Measurements from ENCODE around the gene HMCN1. TPM values are rescaled to one million over a fixed set of nuclear protein-coding genes. Genes with fewer than 3 reads are reported as not detected.

HMCN1 gene
- polyA plus RNA-seq, 1 donor from 2014 or later, result 0.66 TPM

GRCh38 chr1:185721553-185721952 lies 12.6 kb upstream of the HMCN1 start:
- H3K4me3 ChIP-seq (ENCODE audit: low read length), result no peak overlapping the region
- no peaks in the 10 kb centered on the region for H3K27me3 ChIP-seq (ENCODE audit: insufficient read depth, low read depth, low read length)
- H3K27ac ChIP-seq (ENCODE audit: low read length), result no peak overlapping the region
- H3K9me2 ChIP-seq (ENCODE audit: insufficient read depth, low read length), result no peaks in the 10 kb centered on the region
- no peaks in the 10 kb centered on the region for H3K79me2 ChIP-seq (replicated peaks; ENCODE audit: insufficient read depth, low read length)
- no peak overlapping the region for H2AFZ ChIP-seq (ENCODE audit: low read depth, low read length)
- H3K36me3 ChIP-seq (ENCODE audit: insufficient read depth, low read length), result no peaks in the 10 kb centered on the region
- H3K4me2 ChIP-seq (ENCODE audit: low read length), result no peak overlapping the region
- H3F3A ChIP-seq (ENCODE audit: insufficient read depth, low read length, poor library complexity, severe bottlenecking), result no peaks in the 10 kb centered on the region
- no peaks in the 10 kb centered on the region for H4K20me1 ChIP-seq (ENCODE audit: insufficient read depth)
- H3K9me3 ChIP-seq (ENCODE audit: low read length), result no peaks in the 10 kb centered on the region
- H3K9ac ChIP-seq (ENCODE audit: low read length), result no peak overlapping the region
- TF ChIP-seq, protein P1, sequence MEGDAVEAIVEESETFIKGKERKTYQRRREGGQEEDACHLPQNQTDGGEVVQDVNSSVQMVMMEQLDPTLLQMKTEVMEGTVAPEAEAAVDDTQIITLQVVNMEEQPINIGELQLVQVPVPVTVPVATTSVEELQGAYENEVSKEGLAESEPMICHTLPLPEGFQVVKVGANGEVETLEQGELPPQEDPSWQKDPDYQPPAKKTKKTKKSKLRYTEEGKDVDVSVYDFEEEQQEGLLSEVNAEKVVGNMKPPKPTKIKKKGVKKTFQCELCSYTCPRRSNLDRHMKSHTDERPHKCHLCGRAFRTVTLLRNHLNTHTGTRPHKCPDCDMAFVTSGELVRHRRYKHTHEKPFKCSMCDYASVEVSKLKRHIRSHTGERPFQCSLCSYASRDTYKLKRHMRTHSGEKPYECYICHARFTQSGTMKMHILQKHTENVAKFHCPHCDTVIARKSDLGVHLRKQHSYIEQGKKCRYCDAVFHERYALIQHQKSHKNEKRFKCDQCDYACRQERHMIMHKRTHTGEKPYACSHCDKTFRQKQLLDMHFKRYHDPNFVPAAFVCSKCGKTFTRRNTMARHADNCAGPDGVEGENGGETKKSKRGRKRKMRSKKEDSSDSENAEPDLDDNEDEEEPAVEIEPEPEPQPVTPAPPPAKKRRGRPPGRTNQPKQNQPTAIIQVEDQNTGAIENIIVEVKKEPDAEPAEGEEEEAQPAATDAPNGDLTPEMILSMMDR (IDR thresholded peaks at IDR 0.05; ENCODE audit: poor library complexity, severe bottlenecking), result no peak
- no peak for TF ChIP-seq EP300 (conservative IDR thresholded peaks at IDR 0.05; ENCODE audit: poor library complexity, severe bottlenecking)
- TF ChIP-seq MXI1 (conservative IDR thresholded peaks at IDR 0.05; ENCODE audit: poor library complexity, severe bottlenecking), result no peak
- no peak for TF ChIP-seq POLR2AphosphoS5 (IDR thresholded peaks at IDR 0.05)
- no peak for TF ChIP-seq TAF1 (IDR thresholded peaks at IDR 0.05; ENCODE audit: low read depth)
- no peak for TF ChIP-seq RAD21 (conservative IDR thresholded peaks at IDR 0.05)
- no peak for TF ChIP-seq SMC3 (conservative IDR thresholded peaks at IDR 0.05; ENCODE audit: poor library complexity)
- TF ChIP-seq, protein P2, sequence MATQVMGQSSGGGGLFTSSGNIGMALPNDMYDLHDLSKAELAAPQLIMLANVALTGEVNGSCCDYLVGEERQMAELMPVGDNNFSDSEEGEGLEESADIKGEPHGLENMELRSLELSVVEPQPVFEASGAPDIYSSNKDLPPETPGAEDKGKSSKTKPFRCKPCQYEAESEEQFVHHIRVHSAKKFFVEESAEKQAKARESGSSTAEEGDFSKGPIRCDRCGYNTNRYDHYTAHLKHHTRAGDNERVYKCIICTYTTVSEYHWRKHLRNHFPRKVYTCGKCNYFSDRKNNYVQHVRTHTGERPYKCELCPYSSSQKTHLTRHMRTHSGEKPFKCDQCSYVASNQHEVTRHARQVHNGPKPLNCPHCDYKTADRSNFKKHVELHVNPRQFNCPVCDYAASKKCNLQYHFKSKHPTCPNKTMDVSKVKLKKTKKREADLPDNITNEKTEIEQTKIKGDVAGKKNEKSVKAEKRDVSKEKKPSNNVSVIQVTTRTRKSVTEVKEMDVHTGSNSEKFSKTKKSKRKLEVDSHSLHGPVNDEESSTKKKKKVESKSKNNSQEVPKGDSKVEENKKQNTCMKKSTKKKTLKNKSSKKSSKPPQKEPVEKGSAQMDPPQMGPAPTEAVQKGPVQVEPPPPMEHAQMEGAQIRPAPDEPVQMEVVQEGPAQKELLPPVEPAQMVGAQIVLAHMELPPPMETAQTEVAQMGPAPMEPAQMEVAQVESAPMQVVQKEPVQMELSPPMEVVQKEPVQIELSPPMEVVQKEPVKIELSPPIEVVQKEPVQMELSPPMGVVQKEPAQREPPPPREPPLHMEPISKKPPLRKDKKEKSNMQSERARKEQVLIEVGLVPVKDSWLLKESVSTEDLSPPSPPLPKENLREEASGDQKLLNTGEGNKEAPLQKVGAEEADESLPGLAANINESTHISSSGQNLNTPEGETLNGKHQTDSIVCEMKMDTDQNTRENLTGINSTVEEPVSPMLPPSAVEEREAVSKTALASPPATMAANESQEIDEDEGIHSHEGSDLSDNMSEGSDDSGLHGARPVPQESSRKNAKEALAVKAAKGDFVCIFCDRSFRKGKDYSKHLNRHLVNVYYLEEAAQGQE (IDR thresholded peaks at IDR 0.05; ENCODE audit: borderline replicate concordance), result no peak
- TF ChIP-seq EZH2 (IDR thresholded peaks at IDR 0.05; ENCODE audit: borderline replicate concordance, insufficient read depth, low read length, poor library complexity, severe bottlenecking), result no peak

DNA sequence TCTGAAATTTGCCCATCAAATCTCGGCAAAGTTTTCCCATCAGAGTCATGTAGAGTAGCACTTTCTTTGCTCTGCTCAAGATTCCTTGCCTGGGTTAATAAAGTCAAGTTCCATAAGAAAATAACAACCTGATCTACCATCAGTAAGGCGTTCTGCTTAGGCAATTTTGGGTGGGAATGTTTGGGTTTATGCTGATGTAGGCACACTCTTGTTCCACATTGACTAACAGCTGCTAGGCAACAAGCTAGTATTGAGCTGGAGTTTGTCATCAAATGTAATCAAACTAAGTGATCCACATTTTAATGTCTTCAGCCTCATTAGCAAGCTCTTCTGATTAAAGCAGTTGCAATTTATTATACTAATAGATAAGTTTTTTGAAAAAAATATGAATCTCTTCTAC lies 12.1 kb upstream of the HMCN1 start:
- no peaks in the 10 kb centered on the region for H3K79me2 ChIP-seq (replicated peaks; ENCODE audit: insufficient read depth, low read length)
- no peak overlapping the region for H3K9ac ChIP-seq (ENCODE audit: low read length)
- H3F3A ChIP-seq (ENCODE audit: insufficient read depth, low read length, poor library complexity, severe bottlenecking), result no peaks in the 10 kb centered on the region
- no peaks in the 10 kb centered on the region for H3K36me3 ChIP-seq (ENCODE audit: insufficient read depth, low read length)
- no peak overlapping the region for H3K4me3 ChIP-seq (ENCODE audit: low read length)
- H3K27me3 ChIP-seq (ENCODE audit: insufficient read depth, low read depth, low read length), result no peaks in the 10 kb centered on the region
- H4K20me1 ChIP-seq (ENCODE audit: insufficient read depth), result no peaks in the 10 kb centered on the region
- no peak overlapping the region for H3K27ac ChIP-seq (ENCODE audit: low read length)
- H3K9me3 ChIP-seq (ENCODE audit: low read length), result no peaks in the 10 kb centered on the region
- H3K9me2 ChIP-seq (ENCODE audit: insufficient read depth, low read length), result no peaks in the 10 kb centered on the region
- H2AFZ ChIP-seq (ENCODE audit: low read depth, low read length), result no peak overlapping the region
- H3K4me2 ChIP-seq (ENCODE audit: low read length), result no peak overlapping the region
- TF ChIP-seq RAD21 (conservative IDR thresholded peaks at IDR 0.05), result no peak
- TF ChIP-seq EZH2 (IDR thresholded peaks at IDR 0.05; ENCODE audit: borderline replicate concordance, insufficient read depth, low read length, poor library complexity, severe bottlenecking), result no peak
- TF ChIP-seq EP300 (conservative IDR thresholded peaks at IDR 0.05; ENCODE audit: poor library complexity, severe bottlenecking), result no peak
- no peak for TF ChIP-seq MXI1 (conservative IDR thresholded peaks at IDR 0.05; ENCODE audit: poor library complexity, severe bottlenecking)
- no peak for TF ChIP-seq SMC3 (conservative IDR thresholded peaks at IDR 0.05; ENCODE audit: poor library complexity)
- no peak for TF ChIP-seq POLR2AphosphoS5 (IDR thresholded peaks at IDR 0.05)
- no peak for TF ChIP-seq TAF1 (IDR thresholded peaks at IDR 0.05; ENCODE audit: low read depth)
- TF ChIP-seq, protein P1 (IDR thresholded peaks at IDR 0.05; ENCODE audit: poor library complexity, severe bottlenecking), result no peak
- TF ChIP-seq, protein P2 (IDR thresholded peaks at IDR 0.05; ENCODE audit: borderline replicate concordance), result no peak
